A549 (cell line): Measurements from ENCODE around the gene TENM3. TPM values are rescaled to one million over a fixed set of nuclear protein-coding genes. Genes with fewer than 3 reads are reported as not detected.

ENCODE experiments used
- ATAC-seq, 2 experiments: fragments of 200-7000 bp in 1 of 2; fragments of >200 bp in 1 of 2; cut with Nextera tagmentation in 1 of 2; cut with Tn5 transposase in 1 of 2; 3 replicates each; pipeline versions ENCODE4 v1.8.0 to v1.9.1; 2018 to 2020; ENCODE audit warnings: mild to moderate bottlenecking in 1 of 2, moderate library complexity in 1 of 2
- CTCF ChIA-PET: fragments of 300-600 bp; sonication (Branson Sonifier 250); formaldehyde crosslinking; extraction: SDS; loops from one replicate; lab custom pipeline; 2021; ENCODE audit warnings: antibody characterized with exemption, inconsistent platforms; lab: Yijun Ruan, JAX
- POLR2A ChIA-PET: fragments of 350-600 bp; formaldehyde crosslinking; extraction: SDS; loops from one replicate; lab custom pipeline; 2021; ENCODE audit warnings: antibody characterized with exemption, inconsistent platforms; lab: Yijun Ruan, JAX
- DNase-seq, 2 experiments: peaks; one replicate each; pipeline versions ENCODE4 v3.0.0 to v3.0.0-alpha.2; 2011 to 2016; ENCODE audit warnings: low read depth in 1 of 2, low spot score in 1 of 2
- FAIRE-seq: peaks from 2 replicates; lab custom pipeline; 2011; peaks lifted over from hg19 to GRCh38; lab: Jason Lieb, UNC
- H3K27ac ChIP-seq, 2 experiments: fragments of >200 bp; sonication (Bioruptor Twin); formaldehyde crosslinking; 3 replicates each; pipeline ENCODE4 v1.5.1; 2016 to 2017
- H3K4me1 ChIP-seq: fragments of >200 bp; sonication (Bioruptor Twin); formaldehyde crosslinking; 3 replicates; pipeline ENCODE4 v1.6.1; 2016
- H3K4me2 ChIP-seq: fragments of >200 bp; sonication (Bioruptor Twin); formaldehyde crosslinking; 3 replicates; pipeline ENCODE4 v1.6.1; 2016
- H3K4me3 ChIP-seq: fragments of >200 bp; sonication (Bioruptor Twin); formaldehyde crosslinking; 3 replicates; pipeline ENCODE4 v1.5.1; 2016
- H3K9me3 ChIP-seq: fragments of >200 bp; sonication (Bioruptor Twin); formaldehyde crosslinking; 3 replicates; pipeline ENCODE4 v1.6.1; 2016
- BHLHE40 ChIP-seq: IDR thresholded peaks from 2 replicates; pipeline ENCODE4 v1.6.1; 2012; ENCODE audit warnings: low read depth, low read length, inconsistent platforms
- CEBPB ChIP-seq, 2 experiments: fragments of >200 bp in 1 of 2; sonication (Bioruptor Twin) in 1 of 2; formaldehyde crosslinking in 1 of 2; IDR thresholded peaks; 2 replicates each; pipeline ENCODE4 v1.6.1; 2012 to 2016
- CHD4 ChIP-seq: fragments of 200-600 bp; sonication (generic); IDR thresholded peaks from 2 replicates; pipeline ENCODE4 v1.6.1; 2016; ENCODE audit warnings: antibody characterized with exemption, mild to moderate bottlenecking, borderline replicate concordance
- CTCF ChIP-seq: fragments of >200 bp; sonication (Bioruptor Twin); formaldehyde crosslinking; IDR thresholded peaks from 3 replicates; pipeline ENCODE4 v1.5.1; 2016
- EHMT2 ChIP-seq: fragments of 200-600 bp; sonication (generic); IDR thresholded peaks from 2 replicates; pipeline ENCODE4 v1.6.1; 2016; ENCODE audit warnings: antibody characterized with exemption, low read depth, mild to moderate bottlenecking, moderate library complexity
- HOXB5 ChIP-seq: fragments of 250-450 bp; sonication (Bioruptor Pico); IDR thresholded peaks from 2 replicates; pipeline ENCODE4 v1.5.0; 2020; ENCODE audit warnings: mild to moderate bottlenecking, moderate library complexity
- JUNB ChIP-seq: fragments of >200 bp; sonication (Bioruptor Twin); formaldehyde crosslinking; IDR thresholded peaks from 2 replicates; pipeline ENCODE4 v1.6.1; 2016
- KDM1A ChIP-seq: fragments of 200-600 bp; sonication (generic); IDR thresholded peaks from 2 replicates; pipeline ENCODE4 v1.6.1; 2016; ENCODE audit warnings: low read depth, mild to moderate bottlenecking
- MAFK ChIP-seq: fragments of 450-650 bp; IDR thresholded peaks from 2 replicates; pipeline ENCODE4 v1.6.1; 2014; ENCODE audit not compliant: partially characterized antibody
- MAX ChIP-seq: IDR thresholded peaks from 2 replicates; pipeline ENCODE4 v1.6.1; 2012
- MYC ChIP-seq: IDR thresholded peaks from 2 replicates; pipeline ENCODE4 v1.6.1; 2012; ENCODE audit warnings: mild to moderate bottlenecking, inconsistent platforms, low read length, improper control_type of control experiment, borderline replicate concordance
- NR3C1 ChIP-seq: fragments of >200 bp; sonication (Bioruptor Twin); formaldehyde crosslinking; IDR thresholded peaks from 3 replicates; pipeline ENCODE4 v1.6.1; 2017
- POLR2A ChIP-seq: IDR thresholded peaks from 2 replicates; pipeline ENCODE4 v1.6.1; 2012; ENCODE audit warnings: mild to moderate bottlenecking, low read length
- POLR2AphosphoS2 ChIP-seq: conservative IDR thresholded peaks from 2 replicates; pipeline ENCODE4 v1.6.1; 2012; ENCODE audit warnings: low read length, improper control_type of control experiment, inconsistent platforms
- RAD21 ChIP-seq, 2 experiments: fragments of >200 bp in 1 of 2; sonication (Bioruptor Twin) in 1 of 2; formaldehyde crosslinking in 1 of 2; IDR thresholded peaks in 1 of 2; conservative IDR thresholded peaks in 1 of 2; 2 replicates in 1 of 2; 3 replicates in 1 of 2; pipeline ENCODE4 v1.6.1; 2012 to 2018; ENCODE audit warnings: inconsistent platforms in 1 of 2
- RARB ChIP-seq: fragments of 250-450 bp; sonication (Bioruptor Pico); IDR thresholded peaks from 2 replicates; pipeline ENCODE4 v1.8.0; 2021; ENCODE audit warnings: mild to moderate bottlenecking, moderate library complexity
- RCOR1 ChIP-seq: fragments of 150-350 bp; IDR thresholded peaks from 2 replicates; pipeline ENCODE4 v1.6.1; 2014; ENCODE audit warnings: antibody characterized with exemption, low read length, low read depth
- RFX5 ChIP-seq: fragments of 450-650 bp; IDR thresholded peaks from 2 replicates; pipeline ENCODE4 v1.7.1; 2014; ENCODE audit warnings: antibody characterized with exemption, mild to moderate bottlenecking, moderate library complexity
- RNF2 ChIP-seq: fragments of 200-600 bp; sonication (generic); IDR thresholded peaks from 2 replicates; pipeline ENCODE4 v1.6.1; 2016; ENCODE audit warnings: low read depth, mild to moderate bottlenecking, antibody characterized with exemption, moderate library complexity, borderline replicate concordance
- SREBF2 ChIP-seq: fragments of 450-650 bp; IDR thresholded peaks from 2 replicates; pipeline ENCODE4 v1.6.1; 2014; ENCODE audit warnings: mild to moderate bottlenecking, moderate library complexity
- USF2 ChIP-seq: fragments of 450-650 bp; IDR thresholded peaks from 2 replicates; pipeline ENCODE4 v1.6.1; 2014; ENCODE audit warnings: antibody characterized with exemption
- ZFP36 ChIP-seq: fragments of 450-650 bp; IDR thresholded peaks from 2 replicates; pipeline ENCODE4 v1.6.1; 2014; ENCODE audit warnings: borderline replicate concordance; ENCODE audit not compliant: partially characterized antibody
- WGBS: methylation state at CpG from one replicate; pipeline ENCODE4 v1.1.6; 2017; ENCODE audit errors: missing lambda C conversion rate; 5-methylcytosine and 5-hydroxymethylcytosine counted together
- polyA plus RNA-seq, 4 experiments: library from polyadenylated mRNA; depleted of rRNA in 3 of 4; stranded (reverse); fragments of >200 nt; fragmentation: RNase III in 1 of 4; extraction: RNeasy Plus Mini Kit Qiagen cat#74134 plus additional on column Dnase treatment in 1 of 4; gene quantifications; 2 replicates in 3 of 4; 3 replicates in 1 of 4; pipeline ENCODE4 v1.2.3, GENCODE V29; 2011 to 2017
- TF ChIP-seq, protein P1 (sequence below): fragments of 150-350 bp; IDR thresholded peaks from 2 replicates; pipeline ENCODE4 v1.6.1; 2014; ENCODE audit warnings: low read depth, mild to moderate bottlenecking, low read length

TENM3 gene
- polyA plus RNA-seq, 2 of the 4 experiments (the other 2 are of a cell fraction), result 2.4 to 7.3 TPM

DNA sequence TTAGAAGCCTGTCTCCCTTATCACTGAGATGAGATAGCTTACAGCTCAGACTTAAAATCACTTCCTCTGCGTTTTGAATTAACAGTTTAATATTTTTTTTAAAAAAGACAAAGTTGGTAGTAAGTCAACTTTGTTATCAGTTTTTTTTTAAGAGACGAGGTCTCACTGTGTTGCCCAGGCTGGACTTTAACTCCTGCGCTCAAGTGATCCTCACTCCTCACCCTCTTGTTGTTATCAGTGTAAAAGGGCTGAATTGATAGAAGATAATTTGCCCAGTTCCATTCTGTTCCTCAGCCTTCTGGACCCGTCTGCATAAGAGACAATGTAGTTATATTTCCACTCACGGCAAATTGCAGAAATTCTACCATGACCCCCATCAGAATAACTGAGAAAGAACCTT, 428.5 kb downstream of the TENM3 start:
- DNase-seq (no peak), ATAC-seq (no peak), FAIRE-seq (no peak)
- WGBS, result 14% methylated on average over 5 of the region's 5 CpGs
- H3K27ac ChIP-seq, result no peak overlapping the region
- no peaks in the 10 kb centered on the region for H3K4me1 ChIP-seq
- no peaks in the 10 kb centered on the region for H3K9me3 ChIP-seq
- no peak overlapping the region for H3K4me3 ChIP-seq
- TF ChIP-seq CHD4, result no peak
- no peak for TF ChIP-seq USF2
- TF ChIP-seq RARB (CRISPR knock-in tag), result no peak
- TF ChIP-seq MYC, result no peak
- TF ChIP-seq ZFP36, result no peak
- TF ChIP-seq RCOR1, result no peak
- TF ChIP-seq EHMT2, result no peak
- TF ChIP-seq RAD21 (conservative IDR thresholded peaks at IDR 0.05 in 1 of 2, IDR thresholded peaks at IDR 0.05 in 1 of 2), result no peak
- no peak overlapping the region for H3K4me2 ChIP-seq
- CTCF ChIA-PET, result no interaction called here
- POLR2A ChIA-PET, result no interaction called here

DNA sequence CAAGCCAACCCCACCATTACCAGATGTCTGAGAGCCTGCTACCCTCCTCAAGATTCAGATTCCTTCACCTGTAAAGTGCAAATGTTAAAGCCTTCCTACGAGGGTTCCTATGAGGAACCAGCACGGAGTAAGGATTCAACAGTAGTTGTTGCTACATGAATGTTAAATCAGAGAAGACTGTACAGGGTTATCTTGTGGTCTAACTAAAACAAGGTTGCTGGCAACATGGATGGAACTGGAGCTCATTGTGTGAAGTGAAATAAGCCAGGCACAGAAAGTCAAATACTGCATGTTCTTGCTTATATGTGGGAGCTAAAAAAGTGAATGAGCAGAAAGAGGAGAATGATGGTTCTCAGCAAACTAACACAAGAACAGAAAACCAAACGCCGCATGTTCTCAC, 435.4 kb downstream of the TENM3 start:
- no peak for ATAC-seq
- POLR2A ChIA-PET, result no interaction called here
- CTCF ChIA-PET, result no interaction called here
- 32% methylated on average over 4 of the region's 4 CpGs for WGBS
- Histone ChIP-seq H3K4me3 (no peak overlapping the region), H3K27ac (no peak overlapping the region), H3K4me1 (no peaks in the 10 kb centered on the region), H3K4me2 (no peak overlapping the region), H3K9me3 (no peaks in the 10 kb centered on the region)
- no peak for DNase-seq
- FAIRE-seq, result no peak
- TF ChIP-seq RNF2 (no peak), MAX (no peak), NR3C1 (no peak), CEBPB (IDR thresholded peaks at IDR 0.05) (no peak), SREBF2 (no peak), BHLHE40 (no peak), MAFK (no peak), RFX5 (no peak), POLR2AphosphoS2 (no peak), CHD4 (no peak), KDM1A (no peak), JUNB (no peak), HOXB5 (CRISPR knock-in tag) (no peak)
- TF ChIP-seq, protein P1, sequence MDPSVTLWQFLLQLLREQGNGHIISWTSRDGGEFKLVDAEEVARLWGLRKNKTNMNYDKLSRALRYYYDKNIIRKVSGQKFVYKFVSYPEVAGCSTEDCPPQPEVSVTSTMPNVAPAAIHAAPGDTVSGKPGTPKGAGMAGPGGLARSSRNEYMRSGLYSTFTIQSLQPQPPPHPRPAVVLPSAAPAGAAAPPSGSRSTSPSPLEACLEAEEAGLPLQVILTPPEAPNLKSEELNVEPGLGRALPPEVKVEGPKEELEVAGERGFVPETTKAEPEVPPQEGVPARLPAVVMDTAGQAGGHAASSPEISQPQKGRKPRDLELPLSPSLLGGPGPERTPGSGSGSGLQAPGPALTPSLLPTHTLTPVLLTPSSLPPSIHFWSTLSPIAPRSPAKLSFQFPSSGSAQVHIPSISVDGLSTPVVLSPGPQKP, result no peak

GRCh38 chr4:182679533-182679932, 436.3 kb downstream of the TENM3 start:
- ATAC-seq (no peak), DNase-seq (no peak), FAIRE-seq (no peak)
- POLR2A ChIA-PET, result no interaction called here
- CTCF ChIA-PET, result no interaction called here
- H3K27ac ChIP-seq, result no peak overlapping the region
- no peak overlapping the region for H3K4me2 ChIP-seq
- no peaks in the 10 kb centered on the region for H3K9me3 ChIP-seq
- 65% methylated on average over 11 of the region's 11 CpGs for WGBS
- TF ChIP-seq CTCF, result no peak
- no peak for TF ChIP-seq POLR2A
- TF ChIP-seq JUNB, result no peak
- H3K4me3 ChIP-seq, result no peak overlapping the region
- H3K4me1 ChIP-seq, result no peaks in the 10 kb centered on the region
